HG02852 (cell line): ENCODE data around the gene CDH23.

Source experiments
- ATAC-seq: cut with Tn5 transposase; IDR thresholded peaks from one replicate; pipeline ENCODE4 v1.9.1; 2021; ENCODE audit warnings: mild to moderate bottlenecking, moderate library complexity; ENCODE audit not compliant: unreplicated experiment

Gene CDH23

DNA sequence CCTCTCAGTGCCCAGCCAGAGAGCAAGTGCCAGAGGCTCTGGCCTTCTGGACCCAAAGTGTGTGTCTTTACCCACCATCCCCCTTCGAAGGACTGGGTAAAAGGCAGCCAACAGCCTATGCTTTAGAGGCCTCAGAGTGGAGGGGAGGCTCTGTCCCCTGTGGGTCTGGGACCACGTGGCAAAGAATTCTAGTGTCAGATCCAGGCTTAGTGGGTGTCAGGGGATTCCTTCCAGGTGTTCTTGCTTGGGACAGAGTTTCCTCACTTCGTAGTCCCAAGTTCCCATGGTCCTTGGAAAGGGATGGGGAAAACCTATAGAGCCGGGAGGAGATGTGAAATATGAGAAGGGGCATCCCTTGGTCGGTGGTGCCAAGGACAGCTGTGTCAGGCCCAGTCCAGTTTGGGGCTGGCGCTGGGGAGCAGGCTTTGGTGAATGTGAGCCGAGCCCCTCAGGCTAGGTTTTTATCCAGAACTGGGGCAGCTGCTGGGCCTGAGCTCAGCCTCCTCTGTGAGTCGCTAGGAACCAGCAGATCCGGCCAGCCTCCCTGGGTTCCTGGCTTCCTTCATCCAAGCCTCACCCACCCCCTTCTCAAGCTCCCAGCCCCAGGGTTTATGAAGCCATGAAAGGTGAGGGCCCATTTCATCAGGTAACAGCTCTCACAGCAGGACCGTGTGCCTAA lies 251.7 kb downstream of the CDH23 start:
- ATAC-seq, result no peak

DNA sequence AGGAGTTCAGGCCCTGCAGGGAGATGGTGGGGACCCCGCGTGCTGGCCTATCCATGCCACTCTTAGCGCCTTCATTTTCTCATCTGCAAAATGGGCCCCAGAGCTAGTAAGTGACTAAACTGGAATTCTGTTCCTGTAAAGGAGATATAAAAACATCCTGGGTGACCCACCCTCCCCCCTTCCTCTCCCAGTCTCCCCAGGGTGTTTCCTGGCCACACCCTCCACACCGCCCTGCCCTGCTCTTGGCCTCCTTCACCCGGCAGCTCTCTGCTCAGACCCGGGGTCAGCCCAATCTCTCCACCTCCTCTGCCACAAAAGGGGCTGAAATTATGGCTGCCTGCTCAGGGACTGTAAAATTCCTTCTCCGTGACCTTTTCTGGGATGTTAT lies 252.2 kb downstream of the CDH23 start:
- no peak for ATAC-seq

DNA sequence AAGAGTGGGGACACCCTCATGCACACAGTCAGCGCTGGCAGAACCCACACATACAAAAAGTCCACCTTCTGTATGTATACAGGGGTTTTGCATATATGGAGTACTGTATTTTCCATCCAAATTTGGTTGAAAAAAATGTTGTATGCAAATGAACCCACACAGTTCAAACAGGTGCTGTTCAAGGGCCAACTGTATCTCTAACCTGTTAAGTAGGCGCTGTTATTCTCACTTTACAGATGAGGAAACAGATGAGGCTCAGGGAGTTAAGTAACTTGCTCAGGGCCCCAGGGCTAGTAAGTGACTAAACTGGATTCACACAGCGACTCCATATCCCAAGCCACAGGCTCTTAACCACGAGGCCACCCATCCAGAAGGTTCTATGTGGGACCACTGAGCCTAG lies 252.9 kb downstream of the CDH23 start:
- peak; percentile 44 for ATAC-seq

DNA sequence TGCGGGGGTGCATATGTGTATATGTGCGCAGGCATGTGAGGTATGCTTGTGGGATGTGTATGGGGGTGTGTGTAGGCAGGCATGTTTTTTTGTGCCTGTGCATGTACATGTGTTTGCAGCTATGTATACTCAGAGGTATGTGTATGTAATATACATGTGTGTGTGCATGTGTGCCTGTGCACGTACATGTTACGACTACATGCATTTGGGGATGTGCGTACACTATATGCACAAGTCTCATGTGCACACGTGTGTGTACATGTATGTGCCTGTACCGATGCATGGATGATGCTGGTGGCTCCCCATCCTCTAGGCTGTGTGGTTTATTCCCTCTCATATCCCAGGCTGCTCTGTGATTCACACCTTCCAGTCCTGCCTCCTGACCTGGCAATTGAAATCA lies 253.7 kb downstream of the CDH23 start:
- no peak for ATAC-seq

DNA sequence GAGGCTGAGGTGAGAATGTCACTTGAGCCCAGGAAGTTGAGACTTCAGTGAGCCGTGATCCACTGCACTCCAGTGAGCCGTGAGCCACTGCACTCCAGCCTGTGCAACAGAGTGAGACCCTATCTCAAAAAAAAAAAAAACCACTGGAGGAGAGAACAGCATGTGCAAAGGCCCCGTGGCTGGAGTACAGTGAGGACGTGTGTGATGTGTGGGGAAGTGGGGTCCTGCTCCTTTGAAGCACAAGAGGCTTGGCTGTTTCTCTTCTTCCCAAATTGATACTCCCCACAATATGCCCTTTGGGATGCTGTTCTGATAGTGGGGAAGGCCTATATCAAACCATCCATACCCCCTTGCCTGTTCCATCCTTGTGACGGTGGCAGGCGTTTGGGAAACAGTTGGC lies 254.7 kb downstream of the CDH23 start:
- no peak for ATAC-seq

DNA sequence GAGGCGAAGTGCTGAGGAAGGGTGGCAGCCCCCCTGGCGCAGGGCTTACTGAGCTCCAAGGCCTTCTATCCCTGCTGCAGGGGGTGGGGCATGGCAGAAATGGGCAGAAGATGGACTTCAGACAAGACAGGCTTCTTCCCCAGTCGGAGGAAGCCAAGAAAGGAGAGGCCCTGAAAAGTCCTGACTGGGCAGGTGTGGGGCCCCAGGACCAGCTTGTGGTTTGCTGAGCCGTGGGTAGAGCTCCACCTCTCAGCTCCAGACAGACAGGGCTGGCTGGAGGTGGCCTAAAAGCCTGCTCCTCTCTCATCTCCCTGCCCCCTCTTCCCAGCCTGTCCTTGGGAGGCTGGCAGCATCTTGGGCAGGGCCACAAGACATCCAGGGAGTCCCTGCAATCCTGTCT lies 255.2 kb downstream of the CDH23 start:
- no peak for ATAC-seq

DNA sequence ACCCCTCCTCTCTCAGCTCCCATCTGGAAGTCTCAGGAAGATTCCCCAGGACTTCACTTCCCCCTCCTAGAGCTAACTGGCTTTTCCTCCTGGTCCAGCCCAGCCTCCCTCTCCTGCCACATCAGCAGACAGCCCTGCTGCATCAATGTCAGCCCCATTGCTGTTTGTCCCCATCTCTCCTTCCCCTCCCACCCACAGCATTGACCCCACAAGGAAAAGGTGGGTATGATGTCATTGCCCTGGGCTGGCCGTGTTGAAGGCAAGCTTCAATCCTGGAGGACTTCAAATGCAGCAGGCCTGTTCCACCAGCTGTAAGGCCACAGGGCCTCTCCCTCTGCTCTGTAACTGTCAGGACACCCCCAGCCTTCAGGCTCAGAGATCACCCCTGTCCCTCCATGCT lies 256.3 kb downstream of the CDH23 start:
- no peak for ATAC-seq

DNA sequence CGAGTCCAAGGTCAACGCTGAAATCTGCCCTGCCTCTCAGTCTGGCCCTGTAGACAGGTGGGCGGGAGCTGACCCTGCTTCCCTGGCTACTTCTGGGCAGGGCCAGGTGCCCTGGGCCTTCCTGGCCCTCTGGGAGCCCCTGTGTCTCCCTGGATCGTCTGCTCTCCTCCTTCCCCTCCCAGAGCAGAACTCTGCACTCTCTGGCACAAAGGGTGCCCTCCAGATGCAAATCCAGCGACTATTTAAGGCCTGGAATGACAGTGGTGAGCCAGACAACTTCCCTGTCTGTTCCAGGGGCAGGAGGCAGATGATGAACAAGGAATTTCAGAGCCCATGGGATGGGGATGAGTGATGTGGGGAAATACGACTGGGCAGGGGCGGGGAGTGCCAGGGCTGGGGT lies 259.5 kb downstream of the CDH23 start:
- no peak for ATAC-seq

DNA sequence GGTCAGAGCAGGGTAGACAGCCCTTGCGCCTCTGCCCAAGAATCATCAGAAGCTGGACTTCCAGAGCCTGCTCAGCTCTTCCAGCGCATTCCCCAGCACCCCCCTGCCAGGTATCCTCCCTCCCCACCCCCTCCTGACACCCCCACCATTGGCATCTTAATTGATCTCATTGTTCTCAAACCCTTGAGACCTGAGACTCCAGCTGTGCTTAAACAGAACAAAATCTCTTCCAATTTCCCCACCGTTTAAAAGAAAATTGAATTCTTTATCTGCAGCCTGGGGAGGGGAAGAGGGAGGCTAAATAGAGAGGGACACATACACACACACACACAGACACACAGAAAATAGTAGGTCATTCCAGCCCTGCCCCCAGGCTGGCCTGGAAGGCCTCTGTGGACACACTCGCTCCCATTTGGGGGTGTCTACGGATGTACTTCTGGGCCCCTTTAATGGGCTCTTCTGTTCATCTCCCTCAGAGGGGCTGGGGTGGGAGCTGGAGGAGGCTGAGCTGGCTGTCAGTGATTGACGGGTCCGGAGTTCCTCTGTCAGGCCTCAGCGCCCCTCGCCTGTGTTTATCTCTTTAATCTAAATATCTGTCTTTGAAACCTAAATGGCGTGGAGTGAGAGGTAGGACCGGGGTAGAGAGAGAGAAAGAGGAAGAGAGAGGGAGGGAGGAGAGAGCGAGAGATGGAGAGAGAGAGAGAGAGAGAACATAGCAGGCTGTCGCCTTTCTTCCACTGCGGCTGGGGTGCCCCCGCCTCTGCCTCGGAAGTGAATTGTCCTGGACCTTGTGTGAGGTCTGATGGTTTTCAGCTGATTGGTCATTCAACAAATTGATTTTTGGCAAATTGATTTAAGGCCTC lies 261.1 kb downstream of the CDH23 start:
- no peak for ATAC-seq

DNA sequence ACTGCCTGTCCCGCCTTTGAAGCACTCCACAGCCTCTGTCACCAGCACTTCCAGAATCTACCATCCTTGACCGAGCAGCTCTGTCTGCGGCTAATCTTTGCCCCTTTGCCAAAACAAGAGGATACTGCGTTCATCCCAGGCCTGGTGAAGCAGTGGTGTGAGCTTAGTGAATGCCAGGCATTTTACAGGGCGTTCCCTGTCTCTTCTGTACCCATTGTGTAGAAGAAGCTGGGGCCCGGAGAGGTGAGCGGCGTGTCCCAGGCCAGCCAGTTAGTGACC lies 261.7 kb downstream of the CDH23 start:
- no peak for ATAC-seq

DNA sequence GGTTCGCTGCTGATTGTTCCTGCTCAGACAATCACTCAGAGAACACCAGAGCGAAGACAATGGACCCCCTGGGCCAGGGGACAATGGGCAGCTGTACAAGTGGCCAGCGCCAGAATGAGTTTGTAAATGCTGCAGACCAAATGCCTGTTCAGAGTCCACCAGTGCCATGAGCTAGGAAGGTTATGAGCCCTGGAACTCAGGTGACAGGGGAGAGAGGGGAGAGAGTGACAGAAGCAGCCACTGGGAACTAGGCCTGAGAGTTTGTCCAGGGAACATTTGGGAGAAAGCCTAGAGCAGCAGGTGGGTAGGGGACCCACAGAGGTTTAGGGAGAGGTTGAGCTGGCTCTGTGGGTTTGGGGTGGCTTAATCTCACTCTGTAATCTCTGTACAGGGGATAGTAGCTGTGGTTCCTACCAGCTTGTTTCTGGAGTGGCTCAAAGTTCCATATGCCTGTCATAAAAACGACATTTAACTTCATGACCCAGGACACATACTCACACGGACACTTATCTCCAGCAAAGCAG lies 262.5 kb downstream of the CDH23 start:
- no peak for ATAC-seq

DNA sequence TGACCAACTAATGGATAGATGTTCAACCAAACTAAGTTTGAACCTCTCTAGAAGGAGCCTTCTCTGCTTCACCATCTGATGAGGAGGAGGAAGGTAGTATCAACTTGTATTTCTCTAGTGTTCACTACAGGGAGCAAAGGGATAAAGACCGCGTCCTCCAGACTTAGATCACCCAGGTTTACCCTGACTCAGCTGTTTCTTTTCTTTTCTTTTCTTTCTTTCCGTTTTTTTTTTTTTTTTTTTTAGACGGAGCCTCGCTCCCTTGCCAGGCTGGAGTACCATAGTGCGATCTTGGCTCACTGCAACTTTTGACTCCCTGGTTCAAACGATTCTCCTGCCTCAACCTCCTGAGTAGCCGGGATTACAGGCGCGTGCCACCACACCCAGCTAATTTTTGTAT lies 263.0 kb downstream of the CDH23 start:
- ATAC-seq, result no peak

DNA sequence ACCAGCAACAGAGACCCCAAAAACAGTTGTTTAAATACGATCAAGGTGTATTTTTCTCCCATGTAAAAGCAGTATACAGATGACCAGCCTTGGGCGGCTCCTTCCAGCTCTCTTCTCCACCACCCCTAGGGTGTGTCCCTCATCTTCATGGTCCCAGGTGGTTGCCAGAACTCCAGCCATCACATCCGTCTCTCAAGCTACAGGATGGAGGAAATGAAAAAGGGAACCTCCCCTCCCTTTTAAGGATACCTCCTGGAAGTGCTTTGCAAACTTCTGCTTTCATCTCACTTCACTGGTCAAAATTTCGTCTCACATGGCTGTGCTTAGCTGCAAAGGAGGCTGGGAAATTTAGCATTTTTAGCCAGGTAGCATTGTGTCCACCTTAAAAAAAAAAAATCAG lies 263.6 kb downstream of the CDH23 start:
- ATAC-seq, result no peak

DNA sequence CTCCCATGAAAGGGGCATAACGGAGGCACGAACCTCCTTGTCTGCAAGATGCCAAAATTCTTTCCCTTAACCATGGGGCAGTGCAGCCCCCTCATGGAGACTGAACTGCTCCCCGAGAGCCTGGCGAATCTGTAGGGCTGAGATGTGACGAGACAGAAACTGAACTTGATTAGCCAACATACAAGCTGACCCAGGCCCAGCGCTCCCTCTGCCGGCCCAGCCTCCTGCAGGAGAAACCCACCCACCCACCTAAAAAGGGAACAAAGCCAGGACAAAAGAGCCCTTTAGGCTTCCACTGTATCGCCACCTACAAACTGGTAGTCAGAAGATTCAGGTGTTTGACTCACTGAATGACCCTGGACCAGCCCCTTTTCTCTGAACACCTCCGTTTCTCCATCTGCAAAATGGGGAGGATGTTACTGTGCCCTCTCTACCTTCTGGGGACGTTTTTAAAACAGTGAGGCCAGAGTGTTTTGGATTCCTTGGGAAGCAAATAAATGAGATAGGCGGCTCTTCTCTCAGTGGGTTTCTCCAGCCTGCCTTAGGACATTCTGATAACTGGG lies 264.4 kb downstream of the CDH23 start:
- no peak for ATAC-seq

DNA sequence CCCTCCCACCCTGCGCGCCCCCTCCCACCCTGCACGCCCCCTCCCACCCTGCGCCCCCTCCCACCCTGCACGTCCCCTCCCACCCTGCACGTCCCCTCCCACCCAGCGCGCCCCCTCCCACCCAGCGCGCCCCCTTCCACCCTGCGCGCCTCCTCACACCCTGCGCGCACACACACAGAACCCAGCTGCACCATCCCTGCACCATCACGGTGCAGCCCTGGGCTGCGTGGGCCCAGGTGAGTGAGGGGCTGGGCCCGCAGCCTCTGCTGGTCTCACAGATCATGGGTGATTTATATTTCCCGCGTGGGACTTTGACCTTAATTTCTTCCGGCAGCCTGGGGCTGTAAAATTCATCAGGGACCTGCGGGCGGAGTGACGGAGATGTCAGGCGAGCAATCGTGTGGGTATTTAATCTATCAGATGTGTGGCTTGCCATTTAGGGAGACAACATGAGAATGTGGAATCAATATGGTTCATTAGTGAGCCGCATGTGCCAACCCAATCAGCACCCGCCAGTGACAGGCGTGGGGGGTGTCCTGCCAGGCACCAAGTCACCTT lies 265.1 kb downstream of the CDH23 start:
- ATAC-seq, result no peak

DNA sequence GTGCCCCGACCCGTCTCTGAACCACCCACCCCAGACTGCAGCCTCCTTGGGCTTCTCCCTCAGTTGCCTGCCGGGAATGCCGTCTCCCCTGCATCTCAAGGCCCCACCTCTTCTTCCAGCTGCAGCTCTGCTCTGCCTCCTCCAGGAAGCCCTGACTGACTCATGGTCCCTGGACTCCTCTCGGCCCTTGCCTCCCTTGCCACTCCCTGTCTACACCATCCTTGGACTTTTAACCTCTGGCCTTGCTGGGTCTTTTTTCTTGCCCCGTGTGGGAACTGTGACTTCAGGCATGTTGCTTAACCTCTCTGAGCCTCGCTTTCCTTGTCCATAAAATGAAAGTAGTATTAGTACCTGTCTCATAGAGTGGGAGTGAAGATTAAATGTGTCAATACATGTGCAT lies 266.6 kb downstream of the CDH23 start:
- ATAC-seq, result no peak

DNA sequence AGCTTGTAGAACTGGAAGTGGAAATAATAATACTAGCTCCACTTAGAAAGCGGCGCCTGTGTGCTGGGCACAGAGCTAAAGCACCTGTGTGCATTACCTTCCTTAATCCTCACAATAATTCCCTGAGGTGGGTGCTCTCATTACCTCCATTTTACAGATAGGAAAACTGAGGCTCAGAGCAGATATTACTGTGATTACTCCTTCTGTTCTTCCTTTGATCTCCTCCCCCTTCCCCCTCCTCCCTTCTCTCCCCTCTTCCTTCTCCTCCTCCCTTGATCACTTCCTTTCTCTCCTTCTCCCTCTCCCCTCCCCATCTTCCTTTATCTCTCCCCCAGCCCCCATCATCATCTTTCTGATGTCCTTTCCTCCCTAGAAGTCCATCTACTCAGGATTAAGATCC lies 267.9 kb downstream of the CDH23 start:
- ATAC-seq, result no peak

DNA sequence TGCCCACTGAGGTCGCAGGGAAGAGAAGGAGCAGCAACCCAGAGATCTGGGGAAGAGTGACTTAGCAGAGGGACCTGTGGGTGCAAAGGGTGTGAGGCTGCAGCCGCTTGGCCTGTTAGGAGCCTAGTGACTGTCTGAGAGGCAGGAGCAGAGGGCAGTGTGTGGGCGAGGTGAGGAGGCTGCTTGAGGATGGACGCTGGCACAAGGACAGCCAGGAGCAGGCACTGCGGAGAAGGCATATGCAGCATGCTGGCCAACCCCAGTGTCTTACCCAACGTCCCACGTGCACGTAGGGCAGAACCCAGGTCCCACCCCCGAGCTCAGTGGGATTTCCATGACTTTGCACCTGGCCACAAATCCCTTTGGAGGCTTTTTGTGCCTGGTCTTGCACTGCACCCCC lies 268.7 kb downstream of the CDH23 start:
- no peak for ATAC-seq

DNA sequence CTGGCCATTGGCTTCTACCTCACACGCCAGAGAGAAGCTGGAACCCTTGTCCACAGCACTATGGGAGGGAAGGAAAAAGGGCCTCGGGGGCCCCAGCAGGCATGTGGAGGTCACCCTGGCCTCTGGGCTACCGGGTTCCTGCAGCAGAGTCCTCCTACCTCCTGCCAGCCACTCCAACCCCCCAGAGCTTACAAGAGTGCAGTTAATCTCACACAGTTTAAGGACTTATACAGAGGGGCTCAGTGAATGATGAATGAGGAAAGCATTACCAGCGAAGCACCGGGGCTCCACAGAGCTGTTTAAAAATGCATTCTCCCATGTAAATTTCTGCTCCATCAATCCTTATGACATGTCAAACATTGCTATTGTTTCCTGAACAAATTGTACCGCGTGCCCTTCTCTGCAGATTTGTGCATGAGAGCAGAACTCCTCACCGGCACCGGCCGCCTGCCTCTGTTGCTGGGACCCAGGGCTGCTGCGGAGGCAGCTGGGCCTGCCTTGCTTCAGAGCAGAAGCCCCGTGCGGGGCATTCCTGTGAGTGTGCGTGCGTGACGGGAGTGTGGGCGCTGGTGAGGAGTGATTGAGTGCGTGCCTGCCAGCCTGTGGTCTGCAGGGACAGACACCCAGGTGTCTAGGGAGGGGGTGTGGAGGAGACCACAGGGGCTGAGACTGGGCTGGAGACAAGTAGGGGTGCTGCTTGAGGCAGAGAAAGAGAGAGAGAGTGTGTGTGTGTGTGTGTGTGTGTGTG lies 270.1 kb downstream of the CDH23 start:
- no peak for ATAC-seq

DNA sequence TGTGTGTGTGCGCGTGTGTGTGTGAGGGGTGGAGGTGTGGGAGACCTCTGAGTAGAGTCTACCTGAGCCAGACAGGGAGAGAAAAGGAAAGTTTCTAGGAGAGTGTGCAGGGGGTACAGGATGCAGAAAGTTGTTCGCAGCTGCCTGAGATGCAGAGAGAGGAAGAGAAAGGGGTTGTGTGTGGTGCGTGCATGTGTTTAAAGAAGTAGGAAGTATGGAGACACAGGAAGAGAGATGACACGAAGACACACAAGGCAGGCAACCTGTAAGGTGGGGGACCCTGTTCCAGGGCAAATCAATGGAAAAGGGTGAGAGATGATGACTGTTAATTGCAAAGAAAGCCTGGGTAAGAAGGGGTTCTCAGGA lies 270.6 kb downstream of the CDH23 start:
- no peak for ATAC-seq
